ENCODE results near the gene GGNBP2.

The GGNBP2 gene

GRCh38 chr17:36547776-36548175 lies 3.1 kb downstream of the GGNBP2 start:
- Histone ChIP-seq H3K27me3 (ENCODE audit: control insufficient read depth, insufficient read depth, low read length, poor library complexity, severe bottlenecking) (no peaks in the 10 kb centered on the region), H3K27ac (ENCODE audit: insufficient read depth, low read depth, low read length, poor library complexity, severe bottlenecking) (no peak overlapping the region), H3K9me3 (ENCODE audit: control insufficient read depth, low read length) (no peaks in the 10 kb centered on the region), H3K4me1 (ENCODE audit: control insufficient read depth, insufficient read depth, low read length) (peaks cover 18% of the 10 kb centered on the region), H3K36me3 (ENCODE audit: control insufficient read depth, insufficient read depth, low read length) (no peaks in the 10 kb centered on the region), H3K4me3 (ENCODE audit: insufficient read depth, low read depth, low read length) (no peak overlapping the region)

DNA sequence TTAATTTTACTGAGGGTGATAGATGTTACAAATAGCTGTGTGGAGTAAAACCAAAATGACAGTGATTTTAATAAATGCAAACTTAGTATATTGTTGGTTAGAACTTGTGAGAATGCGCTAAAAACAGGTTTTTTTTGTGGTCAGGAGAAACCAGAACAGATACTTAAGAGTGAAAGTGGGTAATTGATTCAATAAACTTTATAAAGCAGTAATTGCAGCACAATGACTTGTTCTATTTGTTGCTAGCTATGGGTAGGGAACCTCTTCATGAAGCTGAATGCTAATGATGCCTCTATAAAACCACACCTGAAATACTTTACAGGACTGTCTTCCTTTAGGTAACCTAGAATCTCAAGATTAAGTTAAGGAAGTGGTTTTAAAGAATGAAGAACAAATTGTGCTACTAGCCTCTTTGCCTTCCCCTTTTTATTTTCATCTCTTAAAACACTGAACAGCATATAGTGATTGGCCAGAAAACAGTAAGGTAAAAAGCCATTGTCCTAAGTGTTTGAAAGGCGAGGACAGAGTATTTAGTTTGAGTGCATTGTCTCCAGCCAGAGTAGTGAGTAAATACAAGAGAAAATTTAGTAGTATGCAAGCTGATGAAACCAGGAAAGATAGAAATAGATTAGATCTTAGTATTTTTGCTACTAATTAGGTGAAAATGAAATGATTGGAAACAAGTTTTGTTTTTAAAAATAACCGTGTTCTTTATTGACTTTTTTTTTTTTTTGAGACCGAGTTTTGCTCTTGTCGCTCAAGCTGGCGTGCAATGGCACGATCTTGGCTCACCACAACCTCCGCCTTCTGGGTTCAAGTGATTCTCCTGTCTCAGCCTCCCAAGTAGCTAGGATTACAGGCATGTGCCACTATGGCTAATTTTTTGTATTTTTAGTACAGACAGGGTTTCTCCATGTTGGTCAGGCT lies 6.0 kb downstream of the GGNBP2 start:
- 95 to 98% methylated on average over 8 of the region's 8 CpGs for WGBS, 2 experiments
- no peak overlapping the region for H3K4me3 ChIP-seq (ENCODE audit: insufficient read depth, low read depth, low read length)
- no peaks in the 10 kb centered on the region for H3K27me3 ChIP-seq (ENCODE audit: control insufficient read depth, insufficient read depth, low read length, poor library complexity, severe bottlenecking)
- peaks cover 18% of the 10 kb centered on the region for H3K4me1 ChIP-seq (ENCODE audit: control insufficient read depth, insufficient read depth, low read length)
- no peak overlapping the region for H3K27ac ChIP-seq (ENCODE audit: insufficient read depth, low read depth, low read length, poor library complexity, severe bottlenecking)
- no peaks in the 10 kb centered on the region for H3K36me3 ChIP-seq (ENCODE audit: control insufficient read depth, insufficient read depth, low read length)
- H3K9me3 ChIP-seq (ENCODE audit: control insufficient read depth, low read length) = no peaks in the 10 kb centered on the region

- 95 to 98% methylated on average over 2 to 3 of the region's 3 CpGs for WGBS, 2 experiments
- no peaks in the 10 kb centered on the region for H3K4me1 ChIP-seq (ENCODE audit: control insufficient read depth, insufficient read depth, low read length)
- H3K27ac ChIP-seq (ENCODE audit: insufficient read depth, low read depth, low read length, poor library complexity, severe bottlenecking) = no peak overlapping the region
- H3K9me3 ChIP-seq (ENCODE audit: control insufficient read depth, low read length) = no peaks in the 10 kb centered on the region
- H3K27me3 ChIP-seq (ENCODE audit: control insufficient read depth, insufficient read depth, low read length, poor library complexity, severe bottlenecking) = no peaks in the 10 kb centered on the region
- no peak overlapping the region for H3K4me3 ChIP-seq (ENCODE audit: insufficient read depth, low read depth, low read length)
- peaks cover 14% of the 10 kb centered on the region for H3K36me3 ChIP-seq (ENCODE audit: control insufficient read depth, insufficient read depth, low read length)
Measured at GRCh38 chr17:36553459-36553858, 8.7 kb downstream of the GGNBP2 start.

DNA sequence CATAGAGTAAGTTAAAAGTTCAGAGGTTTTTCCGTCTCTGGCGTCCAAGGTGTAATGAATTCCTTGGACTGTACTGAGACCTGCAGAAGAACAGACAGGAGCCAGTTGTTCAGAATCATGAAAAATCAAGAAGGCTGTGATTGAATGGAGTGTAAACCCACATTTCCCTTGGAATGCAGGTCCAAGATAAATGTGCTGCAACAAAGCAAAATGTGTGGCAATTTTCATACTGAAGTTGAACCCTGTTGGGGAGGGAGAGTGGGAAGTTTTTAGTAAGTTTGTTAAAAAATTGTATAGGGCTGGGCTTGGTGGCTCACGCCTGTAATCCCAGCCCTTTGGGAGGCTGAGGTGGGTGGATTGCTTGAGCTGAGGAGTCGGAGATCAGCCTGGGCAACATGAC lies 21.4 kb downstream of the GGNBP2 start:
- H3K27ac ChIP-seq (ENCODE audit: insufficient read depth, low read depth, low read length, poor library complexity, severe bottlenecking) = no peak overlapping the region
- H3K9me3 ChIP-seq (ENCODE audit: control insufficient read depth, low read length) = no peaks in the 10 kb centered on the region
- H3K36me3 ChIP-seq (ENCODE audit: control insufficient read depth, insufficient read depth, low read length) = peaks cover 29% of the 10 kb centered on the region
- no peaks in the 10 kb centered on the region for H3K27me3 ChIP-seq (ENCODE audit: control insufficient read depth, insufficient read depth, low read length, poor library complexity, severe bottlenecking)
- 93 to 99% methylated on average over 3 to 4 of the region's 4 CpGs for WGBS, 2 experiments
- H3K4me3 ChIP-seq (ENCODE audit: insufficient read depth, low read depth, low read length) = no peak overlapping the region
- H3K4me1 ChIP-seq (ENCODE audit: control insufficient read depth, insufficient read depth, low read length) = no peaks in the 10 kb centered on the region

DNA sequence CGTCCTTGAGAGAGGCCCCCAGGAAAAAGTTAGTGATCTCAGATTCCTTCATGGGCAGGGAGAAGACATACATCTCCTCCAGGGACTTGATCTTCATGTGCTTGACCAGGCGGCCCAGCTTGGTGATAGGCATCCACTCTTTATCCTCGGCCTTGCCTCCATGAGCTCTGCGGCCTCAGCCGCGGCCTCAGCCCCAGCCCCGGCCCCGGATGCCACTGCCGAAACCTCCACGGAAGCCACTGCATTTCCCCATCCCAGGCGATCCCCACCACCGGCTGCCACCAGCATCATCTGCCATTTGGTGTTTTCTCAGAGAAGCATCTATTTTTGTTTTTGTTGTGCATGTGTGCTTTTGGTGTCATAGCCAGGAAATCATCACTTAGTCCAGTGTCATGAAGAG lies 30.3 kb downstream of the GGNBP2 start:
- 92 to 97% methylated on average over 12 of the region's 12 CpGs for WGBS, 2 experiments
- Histone ChIP-seq H3K9me3 (ENCODE audit: control insufficient read depth, low read length) (no peaks in the 10 kb centered on the region), H3K27me3 (ENCODE audit: control insufficient read depth, insufficient read depth, low read length, poor library complexity, severe bottlenecking) (no peaks in the 10 kb centered on the region), H3K4me3 (ENCODE audit: insufficient read depth, low read depth, low read length) (no peak overlapping the region), H3K27ac (ENCODE audit: insufficient read depth, low read depth, low read length, poor library complexity, severe bottlenecking) (no peak overlapping the region), H3K4me1 (ENCODE audit: control insufficient read depth, insufficient read depth, low read length) (no peaks in the 10 kb centered on the region), H3K36me3 (ENCODE audit: control insufficient read depth, insufficient read depth, low read length) (peaks cover 20% of the 10 kb centered on the region)

DNA sequence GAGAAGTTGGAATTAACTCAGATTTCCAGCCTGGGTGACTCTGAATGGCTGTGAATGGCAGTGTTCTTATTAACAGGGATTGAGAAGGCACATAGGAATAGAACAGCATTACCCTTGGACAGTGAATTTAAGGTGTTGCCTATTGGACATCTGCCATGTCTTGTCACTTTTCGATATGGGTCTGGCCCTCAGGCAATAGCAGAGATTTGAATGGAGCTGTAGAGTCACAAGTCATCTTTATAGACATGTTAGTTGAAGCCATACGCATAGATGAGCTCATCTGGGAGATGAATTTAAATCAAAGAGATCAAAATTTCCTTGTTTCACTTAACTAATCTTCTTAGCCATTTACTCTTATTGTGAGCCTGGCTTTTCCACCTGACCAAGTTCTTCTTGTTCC lies 32.1 kb downstream of the GGNBP2 start:
- Histone ChIP-seq H3K9me3 (ENCODE audit: control insufficient read depth, low read length) (no peaks in the 10 kb centered on the region), H3K36me3 (ENCODE audit: control insufficient read depth, insufficient read depth, low read length) (peaks cover 27% of the 10 kb centered on the region), H3K4me3 (ENCODE audit: insufficient read depth, low read depth, low read length) (no peak overlapping the region), H3K4me1 (ENCODE audit: control insufficient read depth, insufficient read depth, low read length) (no peaks in the 10 kb centered on the region), H3K27ac (ENCODE audit: insufficient read depth, low read depth, low read length, poor library complexity, severe bottlenecking) (no peak overlapping the region), H3K27me3 (ENCODE audit: control insufficient read depth, insufficient read depth, low read length, poor library complexity, severe bottlenecking) (no peaks in the 10 kb centered on the region)
- WGBS, 2 experiments = 94 to 95% methylated on average over 2 of the region's 2 CpGs

- H3K36me3 ChIP-seq (ENCODE audit: control insufficient read depth, insufficient read depth, low read length) = peaks cover 28% of the 10 kb centered on the region
- no peak overlapping the region for H3K27ac ChIP-seq (ENCODE audit: insufficient read depth, low read depth, low read length, poor library complexity, severe bottlenecking)
- no peak overlapping the region for H3K4me3 ChIP-seq (ENCODE audit: insufficient read depth, low read depth, low read length)
- WGBS, 2 experiments = 95 to 100% methylated on average over 2 of the region's 2 CpGs
- no peaks in the 10 kb centered on the region for H3K27me3 ChIP-seq (ENCODE audit: control insufficient read depth, insufficient read depth, low read length, poor library complexity, severe bottlenecking)
- H3K9me3 ChIP-seq (ENCODE audit: control insufficient read depth, low read length) = no peaks in the 10 kb centered on the region
- H3K4me1 ChIP-seq (ENCODE audit: control insufficient read depth, insufficient read depth, low read length) = no peaks in the 10 kb centered on the region
Measured at GRCh38 chr17:36578671-36579070, 34.0 kb downstream of the GGNBP2 start.

DNA sequence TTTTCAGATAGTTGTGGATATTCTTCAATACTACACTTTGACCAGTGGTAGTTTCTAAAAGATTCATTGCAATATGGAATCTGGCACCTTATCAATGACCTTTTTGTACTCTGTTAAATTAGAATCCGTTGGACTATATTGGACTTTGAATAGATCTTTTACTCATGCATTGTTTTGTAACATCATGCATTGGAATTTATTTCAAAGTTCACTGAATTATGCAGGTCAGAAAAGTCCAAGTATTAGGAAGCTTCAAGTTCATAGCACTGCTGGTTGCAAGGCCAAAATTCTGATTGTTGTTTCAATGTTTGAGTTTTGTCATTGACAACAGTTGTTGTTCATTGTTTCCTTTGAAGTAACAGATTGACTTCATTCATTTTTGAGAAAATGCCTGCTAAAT lies 39.1 kb downstream of the GGNBP2 start:
- H3K36me3 ChIP-seq (ENCODE audit: control insufficient read depth, insufficient read depth, low read length) = peaks cover 57% of the 10 kb centered on the region
- H3K4me3 ChIP-seq (ENCODE audit: insufficient read depth, low read depth, low read length) = no peak overlapping the region
- H3K27me3 ChIP-seq (ENCODE audit: control insufficient read depth, insufficient read depth, low read length, poor library complexity, severe bottlenecking) = no peaks in the 10 kb centered on the region
- 92 to 100% methylated on average over 1 of the region's 1 CpG for WGBS, 2 experiments
- H3K9me3 ChIP-seq (ENCODE audit: control insufficient read depth, low read length) = no peaks in the 10 kb centered on the region
- H3K27ac ChIP-seq (ENCODE audit: insufficient read depth, low read depth, low read length, poor library complexity, severe bottlenecking) = no peak overlapping the region
- H3K4me1 ChIP-seq (ENCODE audit: control insufficient read depth, insufficient read depth, low read length) = no peaks in the 10 kb centered on the region

GRCh38 chr17:36586138-36586537 lies 41.4 kb downstream of the GGNBP2 start:
- Histone ChIP-seq H3K4me1 (ENCODE audit: control insufficient read depth, insufficient read depth, low read length) (no peaks in the 10 kb centered on the region), H3K9me3 (ENCODE audit: control insufficient read depth, low read length) (no peaks in the 10 kb centered on the region), H3K27ac (ENCODE audit: insufficient read depth, low read depth, low read length, poor library complexity, severe bottlenecking) (no peak overlapping the region), H3K27me3 (ENCODE audit: control insufficient read depth, insufficient read depth, low read length, poor library complexity, severe bottlenecking) (no peaks in the 10 kb centered on the region), H3K36me3 (ENCODE audit: control insufficient read depth, insufficient read depth, low read length) (peaks cover 46% of the 10 kb centered on the region), H3K4me3 (ENCODE audit: insufficient read depth, low read depth, low read length) (no peak overlapping the region)
- WGBS, 2 experiments = 87 to 96% methylated on average over 2 of the region's 2 CpGs

- H3K36me3 ChIP-seq (ENCODE audit: control insufficient read depth, insufficient read depth, low read length) = peaks cover 29% of the 10 kb centered on the region
- no peaks in the 10 kb centered on the region for H3K27me3 ChIP-seq (ENCODE audit: control insufficient read depth, insufficient read depth, low read length, poor library complexity, severe bottlenecking)
- no peaks in the 10 kb centered on the region for H3K9me3 ChIP-seq (ENCODE audit: control insufficient read depth, low read length)
- H3K27ac ChIP-seq (ENCODE audit: insufficient read depth, low read depth, low read length, poor library complexity, severe bottlenecking) = no peak overlapping the region
- WGBS, 2 experiments = 95 to 96% methylated on average over 2 of the region's 2 CpGs
- H3K4me3 ChIP-seq (ENCODE audit: insufficient read depth, low read depth, low read length) = no peak overlapping the region
- peaks cover 16% of the 10 kb centered on the region for H3K4me1 ChIP-seq (ENCODE audit: control insufficient read depth, insufficient read depth, low read length)
Measured at GRCh38 chr17:36590082-36590481, 45.4 kb downstream of the GGNBP2 start.
